GM23338 (cell line): ENCODE results near the gene MAP3K4.
"Not testable (repeated sequence)": the region's sequence is repeated elsewhere in the genome, so short reads cannot be mapped to it uniquely, and the experiment has no call there.

ENCODE experiments used
- CTCF ChIP-seq, 2 experiments: fragments of 200-600 bp in 1 of 2; sonication (generic) in 1 of 2; conservative IDR thresholded peaks; 2 replicates each; pipeline versions ENCODE4 v1.5.1 to v1.6.1; 2016 to 2017; ENCODE audit warnings: antibody characterized with exemption in 2 of 2, low read depth in 2 of 2, mild to moderate bottlenecking in 2 of 2, moderate library complexity in 1 of 2
- EZH2 ChIP-seq: fragments of 200-600 bp; sonication (generic); IDR thresholded peaks from one replicate; pipeline ENCODE4 v1.8.0; 2017; ENCODE audit warnings: antibody characterized with exemption, mild to moderate bottlenecking, low read depth; ENCODE audit not compliant: unreplicated experiment
- EZH2phosphoT487 ChIP-seq: fragments of 200-600 bp; sonication (generic); IDR thresholded peaks from one replicate; pipeline ENCODE4 v1.8.1; 2018; ENCODE audit warnings: antibody characterized with exemption; ENCODE audit not compliant: unreplicated experiment
- POLR2AphosphoS5 ChIP-seq: IDR thresholded peaks from 2 replicates; pipeline ENCODE4 v1.6.1; 2016; ENCODE audit warnings: antibody characterized with exemption, low read depth
- STAT1 ChIP-seq: IDR thresholded peaks from one replicate; pipeline ENCODE4 v1.6.1; 2016; ENCODE audit warnings: antibody characterized with exemption; ENCODE audit not compliant: unreplicated experiment

- not testable (repeated sequence) for TF ChIP-seq POLR2AphosphoS5; CTCF (conservative IDR thresholded peaks at IDR 0.05; ENCODE audit: low read depth in 2 of 2); STAT1; EZH2; EZH2phosphoT487
Measured at GRCh38 chr6:160975961-160976360, 15.6 kb upstream of the MAP3K4 start.
